ENCODE results near the gene SLC5A3.

SLC5A3 gene

GRCh38 chr21:34107606-34108005 lies 34.2 kb downstream of the SLC5A3 start (continued):
- TF ChIP-seq PATZ1 (tag by site-specific recombination; IDR thresholded peaks at IDR 0.05), result no peak
- no peak for TF ChIP-seq ZNF610 (tag by site-specific recombination; IDR thresholded peaks at IDR 0.05; ENCODE audit: borderline replicate concordance)
- TF ChIP-seq ZNF707 (tag by site-specific recombination; IDR thresholded peaks at IDR 0.05), result no peak

- POLR2A ChIA-PET, result no interaction called here
- TF ChIP-seq ZNF521 (tag by site-specific recombination; IDR thresholded peaks at IDR 0.05), result no peak
- TF ChIP-seq KLF8 (tag by site-specific recombination; IDR thresholded peaks at IDR 0.05), result no peak
- TF ChIP-seq ZNF366 (tag by site-specific recombination; conservative IDR thresholded peaks at IDR 0.05), result no peak
- TF ChIP-seq ZNF658 (tag by site-specific recombination; IDR thresholded peaks at IDR 0.05), result no peak
- no peak for TF ChIP-seq PBX3 (CRISPR knock-in tag; IDR thresholded peaks at IDR 0.05)
- no peak for TF ChIP-seq ZNF776 (tag by site-specific recombination; IDR thresholded peaks at IDR 0.05; ENCODE audit: borderline replicate concordance)
- no peak for TF ChIP-seq GLIS1 (tag by site-specific recombination; IDR thresholded peaks at IDR 0.05)
- no peak for TF ChIP-seq ZNF138 (tag by site-specific recombination; IDR thresholded peaks at IDR 0.05; ENCODE audit: borderline replicate concordance)
- Histone ChIP-seq H3K4me3 (ENCODE audit: low read depth, low read length) (no peak overlapping the region), H3K4me1 (ENCODE audit: control insufficient read depth, insufficient read depth, low read length) (peaks cover 6% of the 10 kb centered on the region; the same call in 1 of the 2 replicates), H3K36me3 (ENCODE audit: control insufficient read depth in 2 of 2, insufficient read depth in 1 of 2, low read length in 2 of 2) (no peaks in the 10 kb centered on the region), H3K27ac (ENCODE audit: extremely low read depth, low read depth, low read length) (no peak overlapping the region), H3K9me3 (ENCODE audit: control insufficient read depth, insufficient read depth, low read depth, low read length) (no peaks in the 10 kb centered on the region)
- CTCF ChIA-PET, result interaction anchor here (0.6 to 1.3 kb wide), 4 partner anchors 18 to 238 kb away, joined by 3 to 4 read pairs (median 4); no protein-coding TSS in a partner anchor
These were observed 35.7 kb downstream of the SLC5A3 start for GRCh38 chr21:34109075-34109474.

- ChIA-PET CTCF (interaction anchor here (1.2 kb wide), 1 partner anchor 237 kb away, joined by 4 read pairs; no protein-coding TSS in a partner anchor), POLR2A (no interaction called here)
- Histone ChIP-seq H3K4me1 (ENCODE audit: control insufficient read depth, insufficient read depth, low read length) (peaks cover 8% of the 10 kb centered on the region; the same call in 1 of the 2 replicates), H3K36me3 (ENCODE audit: control insufficient read depth in 2 of 2, insufficient read depth in 1 of 2, low read length in 2 of 2) (no peaks in the 10 kb centered on the region), H3K27ac (ENCODE audit: extremely low read depth, low read depth, low read length) (no peak overlapping the region), H3K4me3 (ENCODE audit: low read depth, low read length) (no peak overlapping the region), H3K9me3 (ENCODE audit: control insufficient read depth, insufficient read depth, low read depth, low read length) (no peaks in the 10 kb centered on the region)
- TF ChIP-seq ZNF155 (tag by site-specific recombination; IDR thresholded peaks at IDR 0.05) (no peak), ZNF398 (tag by site-specific recombination; IDR thresholded peaks at IDR 0.05) (no peak), ZNF24 (tag by site-specific recombination; IDR thresholded peaks at IDR 0.05) (no peak), CTCF (tag by site-specific recombination; IDR thresholded peaks at IDR 0.05) (no peak), ZNF692 (tag by site-specific recombination; IDR thresholded peaks at IDR 0.05) (no peak), ZNF16 (tag by site-specific recombination; IDR thresholded peaks at IDR 0.05; ENCODE audit: low read depth) (no peak), ZNF132 (tag by site-specific recombination; IDR thresholded peaks at IDR 0.05; ENCODE audit: borderline replicate concordance) (no peak), ZNF175 (tag by site-specific recombination; IDR thresholded peaks at IDR 0.05) (no peak), ZBTB17 (tag by site-specific recombination; IDR thresholded peaks at IDR 0.05) (no peak), ZNF670 (tag by site-specific recombination; IDR thresholded peaks at IDR 0.05; ENCODE audit: low read depth) (no peak), ZNF513 (tag by site-specific recombination; IDR thresholded peaks at IDR 0.05) (no peak), ZNF473 (tag by site-specific recombination; IDR thresholded peaks at IDR 0.05) (no peak), ZNF596 (tag by site-specific recombination; IDR thresholded peaks at IDR 0.05) (no peak)
These were observed 37.3 kb downstream of the SLC5A3 start for GRCh38 chr21:34110594-34111202.

All from HEK293 (cell line).